Hypothalamus (tissue), 51 donors: ENCODE results near the gene DBF4B.
"Not testable (repeated sequence)": the region's sequence is repeated elsewhere in the genome, so short reads cannot be mapped to it uniquely, and the experiment has no call there.

Source experiments
- DNase-seq, 51 donors: peaks; one replicate each; lab custom pipeline; 2025; lab: John Stamatoyannopoulos, UW

Gene DBF4B

GRCh38 chr17:44708401-44709263 is at the start of gene DBF4B:
TSS of gene DBF4B (plus strand) at chr17:44708665. CDS start at chr17:44708821, 156 bp downstream.
- DNase-seq: peak; percentile 12 to 95 (median 60)

- no peak for DNase-seq
Measured at GRCh38 chr17:44661835-44662234, 46.6 kb upstream of the DBF4B start.

- DNase-seq: no peak
Measured at GRCh38 chr17:44663095-44663494, 45.4 kb upstream of the DBF4B start.

DNA sequence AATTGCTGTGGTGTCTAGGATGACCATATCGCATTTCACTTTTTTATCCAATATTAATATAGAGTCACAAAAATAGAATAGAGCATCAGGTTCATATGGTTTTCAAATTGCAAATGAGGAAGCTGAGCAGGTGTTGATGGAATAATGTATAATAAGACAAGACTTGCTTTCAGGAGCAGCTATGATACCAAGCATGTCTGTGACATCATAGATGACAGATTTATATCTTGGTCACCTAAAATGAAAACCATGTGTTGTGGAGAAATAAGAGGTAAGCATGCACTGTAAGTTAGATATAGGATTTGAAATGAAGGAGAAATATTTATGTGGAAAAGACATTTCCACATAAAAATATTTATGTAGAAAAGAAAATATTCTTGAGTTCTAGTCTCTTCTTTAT is 43.6 kb upstream of the DBF4B start:
- no peak for DNase-seq

- no peak for DNase-seq
Measured at GRCh38 chr17:44666006-44666405, 42.5 kb upstream of the DBF4B start.

DNA sequence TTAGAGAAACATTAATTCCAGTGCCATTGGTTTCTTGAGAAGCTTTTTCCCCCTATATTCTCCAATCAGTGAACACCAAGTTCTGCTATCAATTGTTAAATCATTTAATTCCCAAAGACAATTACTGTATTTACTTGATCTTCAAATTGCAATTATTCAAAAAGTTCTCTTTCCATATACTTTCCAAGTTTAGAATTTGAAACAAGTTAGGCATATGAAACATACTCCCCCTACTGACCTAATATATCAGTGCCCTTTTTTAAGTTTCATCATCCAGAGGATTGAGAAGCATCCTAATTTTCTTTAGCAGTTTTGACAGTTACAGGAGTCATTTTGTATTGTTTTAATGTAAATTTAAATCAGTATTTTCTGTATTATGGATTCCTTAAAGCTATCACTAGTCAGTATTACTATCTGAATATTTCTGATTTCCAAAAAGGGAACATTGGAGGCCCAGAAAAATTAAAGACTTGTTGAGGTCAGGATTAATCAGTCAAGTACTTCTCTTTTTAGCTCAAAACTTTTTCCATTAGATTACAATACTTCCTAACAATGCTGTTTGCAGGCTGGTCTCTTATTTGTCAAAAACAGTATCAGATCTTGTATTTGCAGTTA is 35.9 kb upstream of the DBF4B start:
- no peak for DNase-seq

GRCh38 chr17:44673893-44674292 is 34.6 kb upstream of the DBF4B start:
- no peak for DNase-seq

- no peak for DNase-seq
Measured at GRCh38 chr17:44677136-44677535, 31.3 kb upstream of the DBF4B start.

DNA sequence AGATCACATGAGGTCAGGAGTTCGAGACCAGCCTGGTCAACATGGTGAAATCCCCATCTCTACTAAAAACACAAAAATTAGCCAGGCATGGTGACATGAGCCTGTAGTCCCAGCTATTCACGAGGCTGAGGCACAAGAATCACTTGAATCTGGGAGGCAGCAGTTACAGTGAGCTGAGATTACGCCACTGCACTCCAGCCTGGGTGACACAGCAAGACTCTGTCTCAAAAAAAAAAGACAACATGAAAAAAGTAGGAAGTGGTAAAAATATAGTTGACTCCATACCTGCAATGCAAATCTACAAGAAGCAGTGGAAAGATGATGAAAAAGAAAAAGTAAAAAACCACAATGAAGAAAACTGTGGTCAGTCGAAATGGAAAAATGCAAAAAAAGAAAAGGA is 25.2 kb upstream of the DBF4B start:
- DNase-seq: not testable (repeated sequence)

GRCh38 chr17:44687756-44688155 is 20.7 kb upstream of the DBF4B start:
- no peak for DNase-seq

DNA sequence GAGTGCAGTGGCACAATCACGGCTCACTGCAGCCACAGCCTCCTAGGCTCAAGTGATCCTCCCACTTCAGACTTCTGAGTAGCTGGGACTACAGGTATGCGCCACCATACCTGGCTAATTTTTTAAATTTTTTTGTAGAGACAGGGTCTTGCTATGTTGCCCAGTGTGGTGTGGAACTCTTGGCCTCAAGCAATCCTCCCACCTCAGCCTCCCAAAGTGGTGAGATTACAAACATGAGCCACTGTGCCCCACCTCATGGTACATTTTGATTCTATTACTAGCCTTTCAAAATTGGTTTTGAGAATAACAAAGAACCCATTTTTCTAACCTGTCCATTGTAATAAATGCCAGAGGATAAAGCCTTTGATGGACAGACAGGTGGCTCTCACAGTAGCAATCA is 20.3 kb upstream of the DBF4B start:
- no peak for DNase-seq

- peak in 3 of 51 donors; percentile 29 to 36 (median 30) for DNase-seq
Measured at GRCh38 chr17:44688675-44689476, 19.6 kb upstream of the DBF4B start.

DNA sequence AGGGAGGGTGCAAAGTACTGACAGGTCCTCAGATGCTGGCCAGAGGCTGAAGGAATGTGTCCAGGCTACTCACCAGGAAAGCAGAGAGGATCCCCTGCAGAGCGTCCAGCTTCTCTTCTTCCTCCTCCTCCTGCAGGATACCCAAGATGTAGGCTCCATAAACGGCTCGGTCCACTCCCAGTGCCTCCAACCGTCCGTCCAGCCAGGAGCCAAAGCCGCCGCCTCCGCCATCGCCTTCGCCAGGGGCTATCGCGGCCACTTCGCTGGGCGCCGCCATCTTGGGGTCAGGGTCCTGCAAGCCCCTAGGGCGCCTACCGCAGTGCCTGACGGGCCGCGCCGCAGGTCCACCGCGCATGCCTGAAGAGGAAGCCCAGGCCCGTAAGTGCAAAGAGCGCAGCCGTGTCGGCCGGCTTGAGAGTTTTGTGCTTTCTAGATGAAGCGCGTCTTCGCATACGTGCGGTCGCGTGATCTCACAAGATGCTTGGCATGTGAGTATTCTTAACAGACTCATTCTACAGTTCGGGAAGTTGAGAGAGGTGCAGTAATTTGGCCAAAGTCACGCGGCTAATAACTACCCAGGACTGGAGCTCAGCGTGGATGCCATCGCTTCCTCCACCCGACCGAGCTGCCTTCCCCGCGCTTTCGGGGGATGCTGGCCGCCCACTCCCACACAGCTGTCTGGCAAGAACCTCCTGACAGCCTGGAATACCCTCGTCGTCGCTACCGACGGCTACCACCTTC is 18.8 kb upstream of the DBF4B start, which contains the start of gene CCDC43:
CCDC43 (minus strand) TSS at position 300 of the 741 bp plus-strand sequence; CDS start at position 277, 23 bp downstream.
- DNase-seq: peak; percentile 43 to 93 (median 80)

DNA sequence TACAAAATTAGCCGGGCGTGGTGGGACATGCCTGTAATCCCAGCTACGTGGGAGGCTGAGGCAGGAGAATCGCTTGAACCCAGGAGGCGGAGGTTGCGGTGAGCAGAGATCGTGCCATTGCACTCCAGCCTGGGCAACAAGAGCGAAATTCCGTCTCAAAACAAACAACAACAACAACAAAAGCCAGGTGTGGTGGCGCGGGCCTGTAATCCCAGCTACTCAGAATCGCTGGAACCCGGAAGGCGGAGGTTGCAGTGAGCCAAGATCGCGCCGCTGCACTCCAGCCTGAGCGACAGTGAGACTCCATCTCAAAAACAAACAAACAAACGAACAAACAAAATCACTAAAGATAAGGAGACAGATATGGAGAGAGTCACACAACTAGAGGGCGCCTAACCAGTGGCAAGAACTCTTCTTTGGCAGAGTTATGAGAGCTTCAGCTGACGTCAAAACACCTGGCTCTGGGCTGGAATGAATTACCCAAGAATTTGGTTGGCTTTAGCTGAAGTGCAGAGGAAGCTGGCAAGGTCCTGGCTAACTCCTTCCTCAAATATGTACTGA is 17.6 kb upstream of the DBF4B start:
- DNase-seq: not testable (repeated sequence)

GRCh38 chr17:44693609-44694008 is 14.9 kb upstream of the DBF4B start:
- DNase-seq: no peak

GRCh38 chr17:44700288-44700687 is 8.2 kb upstream of the DBF4B start:
- not testable (repeated sequence) for DNase-seq

DNA sequence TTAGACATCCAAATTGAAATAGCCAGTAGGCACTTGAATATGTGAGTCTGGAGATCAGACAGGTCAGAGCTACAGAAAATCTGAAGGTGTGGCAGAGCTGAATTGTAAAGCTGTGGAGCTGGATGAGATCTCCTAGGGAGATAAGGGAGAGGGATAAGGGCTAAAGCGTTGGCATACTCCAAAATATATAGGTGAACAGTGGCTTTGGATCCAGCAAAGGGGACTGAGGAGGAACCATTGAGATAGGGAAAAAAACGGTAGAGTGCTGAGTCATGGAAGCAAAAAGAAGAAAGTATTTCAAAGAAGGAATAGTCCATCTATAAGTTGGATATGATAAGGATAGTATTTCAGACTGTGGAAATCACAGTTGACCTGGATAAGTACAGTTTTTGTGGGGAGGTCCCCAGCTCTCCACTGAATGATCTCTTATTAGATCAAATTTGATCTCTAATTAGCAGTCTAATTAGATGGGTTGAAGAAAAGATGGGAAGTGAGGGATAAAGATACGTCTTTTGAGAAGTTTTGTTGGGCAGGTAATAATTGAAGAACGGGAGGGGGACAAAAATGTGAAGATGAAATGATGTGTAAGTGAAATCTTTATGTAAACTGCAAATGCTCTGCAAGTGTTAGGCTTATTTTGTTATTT is 587 bp upstream of the DBF4B start:
- peak in 1 of 51 donors; percentile 26 for DNase-seq

GRCh38 chr17:44719444-44719843 is 11.0 kb downstream of the DBF4B start:
- no peak for DNase-seq

GRCh38 chr17:44722254-44722653 is 13.8 kb downstream of the DBF4B start:
- DNase-seq: no peak
